ENCODE measurements around the gene ZNF367.

ZNF367 gene

GRCh38 chr9:96418083-96418919 lies at the start of gene ZNF367:
ZNF367 (minus strand) TSS chr9:96418370; CDS start chr9:96418032, 338 bp downstream.
- H3K9ac ChIP-seq (ENCODE audit: insufficient read length): peak within 1 kb of the TSS; percentile 94
- H3K36me3 ChIP-seq (ENCODE audit: insufficient read depth, low read length): 0 out of 2 replicates have a peak, but pooled peaks cover 3% of the 10 kb centered on the region
- H3K27ac ChIP-seq: peak within 1 kb of the TSS; percentile 89
- H3K9me3 ChIP-seq (ENCODE audit: low read depth, low read length): no peaks in the 10 kb centered on the region
- DNase-seq (ENCODE audit: low read depth, low spot score): peak; percentile 73
- H3K4me3 ChIP-seq: peak within 1 kb of the TSS; percentile 82
- no peak for TF ChIP-seq EZH2 (IDR thresholded peaks at IDR 0.05)
- TF ChIP-seq FOXP2 (optimal IDR thresholded peaks at IDR 0.05; ENCODE audit: control extremely low read depth, extremely low read length, insufficient read depth): no peak
- TF ChIP-seq POLR2AphosphoS5 (IDR thresholded peaks at IDR 0.05; ENCODE audit: borderline replicate concordance, low read depth, low read length): peak; percentile 57

GRCh38 chr9:96467784-96468183 lies 49.6 kb upstream of the ZNF367 start:
- Histone ChIP-seq H3K9ac (ENCODE audit: insufficient read length) (no peak overlapping the region), H3K9me3 (ENCODE audit: low read depth, low read length) (no peaks in the 10 kb centered on the region), H3K27ac (no peak overlapping the region), H3K4me3 (no peak overlapping the region), H3K36me3 (ENCODE audit: insufficient read depth, low read length) (peaks cover 36% of the 10 kb centered on the region)
- TF ChIP-seq POLR2AphosphoS5 (IDR thresholded peaks at IDR 0.05; ENCODE audit: borderline replicate concordance, low read depth, low read length): no peak
- TF ChIP-seq EZH2 (IDR thresholded peaks at IDR 0.05): no peak
- TF ChIP-seq FOXP2 (optimal IDR thresholded peaks at IDR 0.05; ENCODE audit: control extremely low read depth, extremely low read length, insufficient read depth): no peak
- DNase-seq (ENCODE audit: low read depth, low spot score): no peak

GRCh38 chr9:96464426-96464825 lies 46.3 kb upstream of the ZNF367 start:
- Histone ChIP-seq H3K4me3 (no peak overlapping the region), H3K36me3 (ENCODE audit: insufficient read depth, low read length) (peaks cover 12% of the 10 kb centered on the region), H3K9me3 (ENCODE audit: low read depth, low read length) (no peaks in the 10 kb centered on the region), H3K9ac (ENCODE audit: insufficient read length) (no peak overlapping the region), H3K27ac (no peak overlapping the region)
- no peak for TF ChIP-seq FOXP2 (optimal IDR thresholded peaks at IDR 0.05; ENCODE audit: control extremely low read depth, extremely low read length, insufficient read depth)
- DNase-seq (ENCODE audit: low read depth, low spot score): no peak

GRCh38 chr9:96462541-96462940 lies 44.4 kb upstream of the ZNF367 start:
- TF ChIP-seq EZH2 (IDR thresholded peaks at IDR 0.05) (no peak), POLR2AphosphoS5 (IDR thresholded peaks at IDR 0.05; ENCODE audit: borderline replicate concordance, low read depth, low read length) (no peak), FOXP2 (optimal IDR thresholded peaks at IDR 0.05; ENCODE audit: control extremely low read depth, extremely low read length, insufficient read depth) (no peak)
- Histone ChIP-seq H3K4me3 (no peak overlapping the region), H3K27ac (no peak overlapping the region), H3K9me3 (ENCODE audit: low read depth, low read length) (no peaks in the 10 kb centered on the region), H3K36me3 (ENCODE audit: insufficient read depth, low read length) (peaks cover 14% of the 10 kb centered on the region), H3K9ac (ENCODE audit: insufficient read length) (no peak overlapping the region)
- DNase-seq (ENCODE audit: low read depth, low spot score): no peak

- no peak overlapping the region for H3K9ac ChIP-seq (ENCODE audit: insufficient read length)
- DNase-seq (ENCODE audit: low read depth, low spot score): no peak
- TF ChIP-seq EZH2 (IDR thresholded peaks at IDR 0.05) (no peak), POLR2AphosphoS5 (IDR thresholded peaks at IDR 0.05; ENCODE audit: borderline replicate concordance, low read depth, low read length) (no peak), FOXP2 (optimal IDR thresholded peaks at IDR 0.05; ENCODE audit: control extremely low read depth, extremely low read length, insufficient read depth) (no peak)
- H3K27ac ChIP-seq: peak overlapping the region; percentile 85
- peak overlapping the region; percentile 58 for H3K4me3 ChIP-seq
- no peaks in the 10 kb centered on the region for H3K9me3 ChIP-seq (ENCODE audit: low read depth, low read length)
- peaks cover 14% of the 10 kb centered on the region for H3K36me3 ChIP-seq (ENCODE audit: insufficient read depth, low read length)
Measured at GRCh38 chr9:96461336-96461735, 43.2 kb upstream of the ZNF367 start.

GRCh38 chr9:96460882-96461281 lies 42.7 kb upstream of the ZNF367 start:
- Histone ChIP-seq H3K27ac (peak overlapping the region; percentile 85), H3K36me3 (ENCODE audit: insufficient read depth, low read length) (peaks cover 12% of the 10 kb centered on the region), H3K4me3 (peak overlapping the region; percentile 58), H3K9ac (ENCODE audit: insufficient read length) (peak overlapping the region; percentile 34), H3K9me3 (ENCODE audit: low read depth, low read length) (no peaks in the 10 kb centered on the region)
- no peak for DNase-seq (ENCODE audit: low read depth, low spot score)
- no peak for TF ChIP-seq POLR2AphosphoS5 (IDR thresholded peaks at IDR 0.05; ENCODE audit: borderline replicate concordance, low read depth, low read length)
- no peak for TF ChIP-seq FOXP2 (optimal IDR thresholded peaks at IDR 0.05; ENCODE audit: control extremely low read depth, extremely low read length, insufficient read depth)
- TF ChIP-seq EZH2 (IDR thresholded peaks at IDR 0.05): no peak

DNA sequence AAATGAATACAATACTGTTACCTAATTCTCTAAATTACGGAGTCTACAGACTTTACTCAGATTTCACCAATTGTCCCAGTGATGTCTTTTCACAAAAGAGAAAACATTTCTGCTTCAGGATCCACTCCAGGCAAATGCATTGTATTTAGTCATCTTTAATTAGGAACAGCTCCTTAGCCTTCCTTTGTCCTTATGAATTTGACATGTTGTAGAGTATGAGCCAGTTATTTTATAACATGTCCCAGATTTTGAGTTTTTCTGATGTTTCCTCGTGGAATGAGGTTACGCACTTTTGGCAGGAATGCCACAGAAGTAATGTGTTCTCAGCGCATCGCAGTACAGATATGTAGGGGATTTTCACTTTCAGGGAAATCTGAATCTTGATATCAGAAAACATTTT lies 42.3 kb upstream of the ZNF367 start:
- no peaks in the 10 kb centered on the region for H3K9me3 ChIP-seq (ENCODE audit: low read depth, low read length)
- peak overlapping the region; percentile 34 for H3K9ac ChIP-seq (ENCODE audit: insufficient read length)
- no peak for TF ChIP-seq POLR2AphosphoS5 (IDR thresholded peaks at IDR 0.05; ENCODE audit: borderline replicate concordance, low read depth, low read length)
- TF ChIP-seq EZH2 (IDR thresholded peaks at IDR 0.05): no peak
- no peak for TF ChIP-seq FOXP2 (optimal IDR thresholded peaks at IDR 0.05; ENCODE audit: control extremely low read depth, extremely low read length, insufficient read depth)
- no peak for DNase-seq (ENCODE audit: low read depth, low spot score)
- H3K36me3 ChIP-seq (ENCODE audit: insufficient read depth, low read length): peaks cover 8% of the 10 kb centered on the region; the same call in 1 of the 2 replicates
- H3K27ac ChIP-seq: peak overlapping the region; percentile 45; the same call in 1 of the 2 replicates
- peak overlapping the region; percentile 12; the same call in 1 of the 2 replicates for H3K4me3 ChIP-seq

DNA sequence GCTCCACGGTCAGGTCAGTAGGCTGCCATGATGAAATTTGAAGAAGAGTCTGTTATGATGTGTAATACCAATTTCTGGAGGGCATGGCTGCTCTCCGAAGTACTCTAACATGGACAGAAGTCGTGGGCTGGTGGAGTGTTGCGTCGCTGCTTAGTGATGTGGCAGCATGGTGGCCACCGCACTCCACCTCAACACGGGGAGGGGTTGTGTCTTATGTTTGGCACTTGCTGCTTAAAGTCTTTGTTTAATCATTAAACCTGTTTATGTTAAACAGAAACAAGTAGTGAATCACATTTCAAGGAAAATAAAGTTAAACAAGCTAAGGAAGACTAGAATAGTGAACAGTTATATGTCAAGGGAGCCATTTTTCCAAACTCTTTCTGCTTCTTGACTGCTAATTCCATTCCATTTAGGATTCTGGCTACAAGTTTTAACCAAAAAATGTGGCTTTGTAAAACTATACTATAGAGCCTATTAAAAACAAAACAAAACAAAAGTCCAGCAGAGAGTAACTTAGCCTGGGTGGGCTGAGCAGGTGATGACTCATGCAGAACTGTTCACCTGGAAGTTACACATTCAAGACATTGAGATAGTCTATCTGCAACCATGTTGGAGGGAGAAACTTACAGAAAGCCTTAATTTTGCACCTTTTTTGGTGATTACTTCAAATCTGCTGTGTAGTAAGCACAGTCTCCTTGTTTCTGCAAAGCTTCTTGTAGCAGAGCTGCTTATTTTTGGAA lies 41.3 kb upstream of the ZNF367 start:
- no peak overlapping the region for H3K9ac ChIP-seq (ENCODE audit: insufficient read length)
- H3K9me3 ChIP-seq (ENCODE audit: low read depth, low read length): no peaks in the 10 kb centered on the region
- TF ChIP-seq FOXP2 (optimal IDR thresholded peaks at IDR 0.05; ENCODE audit: control extremely low read depth, extremely low read length, insufficient read depth): no peak
- no peak for TF ChIP-seq EZH2 (IDR thresholded peaks at IDR 0.05)
- no peak for TF ChIP-seq POLR2AphosphoS5 (IDR thresholded peaks at IDR 0.05; ENCODE audit: borderline replicate concordance, low read depth, low read length)
- 0 out of 2 replicates have a peak, but pooled peaks cover 4% of the 10 kb centered on the region for H3K36me3 ChIP-seq (ENCODE audit: insufficient read depth, low read length)
- H3K4me3 ChIP-seq: no peak overlapping the region
- no peak for DNase-seq (ENCODE audit: low read depth, low spot score)
- H3K27ac ChIP-seq: no peak overlapping the region
